ENCODE results near the gene STX8.

The STX8 gene

GRCh38 chr17:9435165-9435564, 140.5 kb downstream of the STX8 start:
- no peak for DNase-seq

DNA sequence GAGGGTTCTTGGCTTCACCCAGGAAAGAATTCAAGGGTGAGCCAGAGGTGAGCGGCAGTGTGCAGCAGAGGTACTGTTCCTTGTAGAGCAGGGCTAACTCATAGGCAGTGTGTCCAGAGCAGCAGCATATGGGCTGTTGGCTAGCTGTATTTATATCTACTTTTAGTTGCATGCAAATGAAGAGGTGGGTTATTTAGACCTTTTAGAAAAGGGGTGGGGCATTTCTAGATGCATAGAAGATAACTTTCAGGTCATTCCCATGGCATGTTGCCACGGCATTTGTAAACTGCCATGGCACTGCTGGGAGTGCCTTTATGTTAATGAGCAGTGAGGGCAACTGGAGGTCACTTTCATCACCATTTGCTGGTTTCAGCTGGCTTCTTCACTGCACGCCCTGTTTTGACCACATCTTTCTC, 141.0 kb downstream of the STX8 start:
- DNase-seq: no peak

GRCh38 chr17:9432934-9433421, 142.6 kb downstream of the STX8 start:
- DNase-seq: no peak

DNA sequence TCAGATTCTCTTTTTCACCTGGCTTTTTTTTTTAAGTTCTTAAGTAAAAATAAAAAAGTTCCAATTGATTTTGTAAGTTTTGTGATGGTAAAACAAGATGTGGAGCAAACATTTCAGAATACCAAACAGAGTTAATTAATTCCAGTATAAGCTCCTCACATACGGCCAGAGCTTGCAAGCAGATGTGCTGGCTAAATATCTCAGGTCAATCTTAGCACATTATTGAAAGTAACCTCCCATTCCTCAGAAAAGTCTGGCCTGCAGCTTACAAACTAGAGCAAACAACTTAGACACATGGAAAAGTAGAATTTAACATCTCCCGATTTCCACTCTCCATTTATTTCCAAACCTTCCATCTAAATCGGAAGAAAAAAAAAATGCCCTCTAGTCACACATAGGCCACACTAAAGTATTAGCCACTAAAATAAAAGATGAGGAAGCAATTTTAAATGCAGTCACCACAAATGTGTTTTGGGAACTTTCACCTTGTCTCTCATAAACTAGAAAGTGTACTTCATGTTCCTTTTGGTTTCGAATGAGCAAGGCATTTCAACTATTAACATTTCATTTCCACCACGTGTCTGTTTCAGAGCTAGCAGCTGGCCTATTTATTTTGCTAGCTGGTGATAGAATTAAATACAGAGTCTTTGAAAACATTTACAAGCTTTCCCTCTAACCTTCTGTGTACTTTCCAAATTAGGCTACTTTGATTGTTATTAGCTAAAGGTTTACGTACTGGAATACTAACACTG, 143.3 kb downstream of the STX8 start:
- DNase-seq: no peak

GRCh38 chr17:9431620-9432019, 144.0 kb downstream of the STX8 start:
- DNase-seq: no peak

GRCh38 chr17:9427465-9428315, 147.9 kb downstream of the STX8 start:
- no peak for DNase-seq

- no peak for DNase-seq
Measured at GRCh38 chr17:9424071-9424640, 151.5 kb downstream of the STX8 start.

GRCh38 chr17:9421525-9421924, 154.1 kb downstream of the STX8 start:
- no peak for DNase-seq

DNA sequence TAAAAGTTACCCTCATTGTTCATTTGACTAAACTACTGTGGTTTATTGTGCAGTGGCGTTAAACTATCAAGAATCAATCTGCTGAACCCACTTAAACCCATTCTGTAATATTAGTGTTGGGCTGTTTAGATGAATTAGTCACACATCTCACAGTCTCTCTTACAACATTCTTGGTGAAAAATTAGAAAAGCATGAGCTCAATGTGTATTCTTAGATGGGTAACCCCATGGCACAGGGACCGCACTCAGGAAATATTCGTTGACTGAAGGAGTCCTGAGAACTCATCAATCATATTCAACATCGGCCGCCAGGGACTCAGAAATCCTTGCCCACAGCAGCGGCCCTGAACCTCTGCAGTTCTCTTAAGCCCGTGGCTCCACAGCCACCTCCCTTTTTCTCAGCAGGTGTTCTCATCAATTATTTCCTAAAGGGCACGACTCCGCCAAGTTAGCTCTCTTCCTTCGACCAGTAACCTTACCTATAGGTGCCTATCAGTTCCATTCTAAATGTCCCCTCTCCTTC, 155.6 kb downstream of the STX8 start:
- DNase-seq: no peak

GRCh38 chr17:9414471-9414870, 161.1 kb downstream of the STX8 start:
- no peak for DNase-seq

- DNase-seq: no peak
Measured at GRCh38 chr17:9410737-9411136, 164.9 kb downstream of the STX8 start.

- DNase-seq: no peak
Measured at GRCh38 chr17:9410301-9410700, 165.3 kb downstream of the STX8 start.

- no peak for DNase-seq
Measured at GRCh38 chr17:9409878-9410277, 165.7 kb downstream of the STX8 start.

DNA sequence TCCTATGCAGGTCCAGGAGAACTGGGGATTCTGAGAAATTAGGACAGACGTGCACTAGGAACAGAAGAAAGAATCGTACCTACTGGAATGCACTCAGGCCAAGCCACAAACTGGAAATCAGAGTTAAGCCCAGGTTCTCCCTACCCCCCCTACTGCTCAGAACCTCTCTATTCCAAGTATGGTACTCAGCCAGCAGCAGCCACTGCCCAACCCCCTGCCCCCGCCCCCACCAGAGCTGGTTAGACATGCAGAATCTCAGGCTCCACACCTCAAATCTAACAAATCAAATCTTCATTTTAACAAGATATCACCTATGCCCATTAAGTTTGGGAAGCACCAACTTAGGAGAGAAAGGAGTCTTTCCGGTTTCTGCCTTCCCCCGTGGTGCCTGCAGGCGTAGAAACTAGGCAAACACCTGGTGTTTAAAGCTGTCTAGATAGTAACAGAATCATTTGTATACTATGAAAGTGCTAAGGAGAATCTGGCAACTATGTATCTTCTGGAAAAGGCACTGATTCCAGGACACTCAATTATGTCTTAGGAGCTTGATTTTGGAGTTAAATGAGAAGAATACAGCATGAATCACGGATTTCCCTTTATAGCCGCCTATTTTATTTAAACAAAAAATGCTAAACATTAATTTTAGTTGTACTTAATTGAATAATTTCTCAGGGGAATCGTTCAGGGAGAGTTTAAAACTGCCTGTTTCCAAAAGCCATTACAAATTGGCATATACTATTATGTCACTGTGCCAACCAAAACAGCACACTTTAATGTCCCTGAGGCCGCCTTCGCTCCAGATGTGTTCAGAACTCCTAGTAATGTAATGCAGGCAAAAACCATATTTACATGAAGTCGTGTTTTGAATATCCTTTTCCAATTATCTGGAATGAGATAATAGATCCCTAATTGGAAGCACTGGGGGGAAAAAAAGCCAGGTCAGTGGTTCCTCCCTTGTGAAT, 166.5 kb downstream of the STX8 start:
- DNase-seq: no peak

DNA sequence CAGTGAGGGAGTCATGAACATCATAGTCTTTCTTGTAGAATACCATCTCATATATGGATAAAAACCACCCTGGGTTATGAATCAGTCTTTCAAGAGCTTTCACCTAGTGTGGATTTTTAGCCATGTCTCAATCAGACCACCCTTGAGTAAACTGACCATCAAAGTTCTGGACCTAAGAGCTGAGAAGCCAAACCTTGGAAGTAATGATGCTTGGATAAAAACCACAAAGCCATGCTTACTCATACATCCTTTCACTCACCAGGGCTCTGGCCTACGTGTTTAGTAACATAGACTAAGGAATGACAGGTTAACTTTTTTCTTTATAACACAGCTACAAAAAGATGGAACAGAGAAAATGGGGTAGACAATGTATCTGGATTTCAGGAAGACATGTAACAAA, 167.2 kb downstream of the STX8 start:
- DNase-seq: no peak

DNA sequence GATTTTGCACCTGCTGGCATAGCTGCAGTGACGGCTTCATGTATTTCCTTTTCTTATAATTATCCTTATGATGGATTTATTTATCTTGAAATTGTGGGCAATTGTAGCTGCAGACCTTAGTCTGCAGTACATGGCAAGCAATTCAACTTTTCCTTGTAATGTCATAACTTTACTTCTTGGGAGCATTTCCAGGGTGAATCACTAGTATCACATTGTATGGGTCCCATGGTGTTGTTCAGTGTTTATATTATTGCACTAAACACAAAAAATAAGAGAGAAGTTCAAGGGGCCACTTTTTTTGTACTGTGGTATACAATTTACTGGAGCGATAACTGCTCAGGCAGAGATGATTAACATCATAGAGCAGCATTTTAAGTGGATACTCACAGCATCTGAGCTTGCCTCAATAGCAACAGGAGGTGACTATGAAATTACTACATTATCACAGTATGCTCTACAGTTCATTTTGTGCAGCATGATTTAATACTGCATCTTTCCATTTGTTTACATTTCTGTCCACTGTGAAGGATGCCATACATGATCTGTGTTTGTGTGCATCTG, 169.5 kb downstream of the STX8 start:
- peak; percentile 87 for DNase-seq

- no peak for DNase-seq
Measured at GRCh38 chr17:9403257-9403656, 172.4 kb downstream of the STX8 start.

GRCh38 chr17:9402590-9403199, 172.9 kb downstream of the STX8 start:
- no peak for DNase-seq

- DNase-seq: no peak
Measured at GRCh38 chr17:9401434-9401833, 174.2 kb downstream of the STX8 start.

GRCh38 chr17:9389111-9389527, 186.5 kb downstream of the STX8 start:
- no peak for DNase-seq

DNA sequence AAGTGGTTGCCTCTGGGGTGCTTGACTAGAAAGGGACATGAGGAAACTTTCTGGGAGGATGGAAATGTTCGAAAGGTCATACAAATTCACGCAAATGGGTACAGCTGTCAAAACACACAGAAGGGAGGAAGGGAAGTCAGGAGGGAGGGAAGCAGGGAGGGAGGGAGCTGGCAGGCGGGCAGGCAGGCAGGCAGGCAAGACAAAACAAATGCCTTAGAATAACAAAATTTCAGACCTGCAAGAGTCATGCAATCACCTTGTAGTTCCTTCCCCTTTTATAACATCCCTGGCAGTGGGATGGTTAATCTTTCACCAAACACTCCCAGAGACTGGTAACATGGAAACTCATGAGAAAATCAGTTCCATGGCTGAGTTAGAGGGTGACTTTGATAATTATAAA, 189.2 kb downstream of the STX8 start:
- DNase-seq: no peak
